KMS-11 (cell line): ENCODE data around the gene CACNB4.

Source experiments
- H2AFZ ChIP-seq: fragments of 200-600 bp; sonication (generic); 2 replicates; pipeline ENCODE4 v1.6.1; 2016; ENCODE audit warnings: antibody characterized with exemption, mixed run types, low read depth
- H3K27ac ChIP-seq: fragments of 200-600 bp; sonication (generic); 2 replicates; pipeline ENCODE4 v1.6.1; 2016; ENCODE audit warnings: mild to moderate bottlenecking, mixed run types
- H3K27me3 ChIP-seq: fragments of 200-600 bp; sonication (generic); 2 replicates; pipeline ENCODE4 v1.6.1; 2017; ENCODE audit warnings: mild to moderate bottlenecking, low read depth, mixed run types, moderate library complexity; ENCODE audit not compliant: insufficient read depth
- H3K36me3 ChIP-seq: fragments of 200-600 bp; sonication (generic); 2 replicates; pipeline ENCODE4 v1.6.1; 2017; ENCODE audit warnings: mild to moderate bottlenecking, mixed run types; ENCODE audit not compliant: insufficient read depth
- H3K4me1 ChIP-seq: fragments of 200-600 bp; sonication (generic); 2 replicates; pipeline ENCODE4 v1.6.1; 2016; ENCODE audit warnings: mild to moderate bottlenecking, low read depth, mixed run types; ENCODE audit not compliant: poor library complexity, severe bottlenecking
- H3K4me2 ChIP-seq: fragments of 200-600 bp; sonication (generic); 2 replicates; pipeline ENCODE4 v1.7.0; 2016; ENCODE audit warnings: mild to moderate bottlenecking, mixed run types
- H3K4me3 ChIP-seq: fragments of 200-600 bp; sonication (generic); IDR thresholded peaks from 2 replicates; pipeline ENCODE4 v1.6.1; 2017; ENCODE audit warnings: low read depth, low read length, mixed read lengths; ENCODE audit not compliant: insufficient read depth
- H3K79me2 ChIP-seq: fragments of 200-600 bp; sonication (generic); 2 replicates; pipeline ENCODE4 v1.6.1; 2016; ENCODE audit warnings: low read depth, mixed run types; ENCODE audit not compliant: insufficient read depth
- H3K9ac ChIP-seq: fragments of 200-600 bp; sonication (generic); 2 replicates; pipeline ENCODE4 v1.6.1; 2016; ENCODE audit warnings: mild to moderate bottlenecking, mixed run types
- H4K20me1 ChIP-seq: fragments of 200-600 bp; sonication (generic); 2 replicates; pipeline ENCODE4 v1.6.1; 2016; ENCODE audit warnings: mild to moderate bottlenecking, mixed run types; ENCODE audit not compliant: insufficient read depth
- CTCF ChIP-seq: fragments of 200-600 bp; sonication (generic); conservative IDR thresholded peaks from 2 replicates; pipeline ENCODE4 v1.6.1; 2017; ENCODE audit warnings: low read depth, mild to moderate bottlenecking, antibody characterized with exemption, low read length, moderate library complexity, mixed read lengths

The CACNB4 gene

GRCh38 chr2:151872463-151872862 lies 226.4 kb downstream of the CACNB4 start:
- no peak for TF ChIP-seq CTCF
- Histone ChIP-seq H3K27me3 (no peaks in the 10 kb centered on the region), H3K9ac (no peak overlapping the region), H3K4me3 (no peak overlapping the region), H4K20me1 (no peaks in the 10 kb centered on the region), H2AFZ (no peak overlapping the region), H3K4me2 (no peak overlapping the region), H3K4me1 (no peaks in the 10 kb centered on the region), H3K27ac (no peak overlapping the region), H3K36me3 (no peaks in the 10 kb centered on the region), H3K79me2 (no peaks in the 10 kb centered on the region)

GRCh38 chr2:151869291-151869690 lies 229.6 kb downstream of the CACNB4 start:
- Histone ChIP-seq H4K20me1 (no peaks in the 10 kb centered on the region), H3K79me2 (no peaks in the 10 kb centered on the region), H3K4me1 (no peaks in the 10 kb centered on the region), H2AFZ (no peak overlapping the region), H3K4me3 (no peak overlapping the region), H3K27me3 (no peaks in the 10 kb centered on the region), H3K36me3 (no peaks in the 10 kb centered on the region), H3K27ac (no peak overlapping the region), H3K9ac (no peak overlapping the region), H3K4me2 (no peak overlapping the region)
- TF ChIP-seq CTCF, result no peak

GRCh38 chr2:151862700-151863099 lies 236.1 kb downstream of the CACNB4 start:
- H3K4me1 ChIP-seq, result no peaks in the 10 kb centered on the region
- H2AFZ ChIP-seq, result no peak overlapping the region
- H3K9ac ChIP-seq, result no peak overlapping the region
- H3K4me3 ChIP-seq, result no peak overlapping the region
- no peak for TF ChIP-seq CTCF
- no peaks in the 10 kb centered on the region for H4K20me1 ChIP-seq
- H3K4me2 ChIP-seq, result no peak overlapping the region
- no peaks in the 10 kb centered on the region for H3K27me3 ChIP-seq
- H3K27ac ChIP-seq, result no peak overlapping the region
- no peaks in the 10 kb centered on the region for H3K79me2 ChIP-seq
- no peaks in the 10 kb centered on the region for H3K36me3 ChIP-seq

- no peaks in the 10 kb centered on the region for H3K27me3 ChIP-seq
- TF ChIP-seq CTCF, result no peak
- H3K4me3 ChIP-seq, result no peak overlapping the region
- H3K4me1 ChIP-seq, result no peaks in the 10 kb centered on the region
- H3K4me2 ChIP-seq, result no peak overlapping the region
- no peak overlapping the region for H3K9ac ChIP-seq
- no peak overlapping the region for H3K27ac ChIP-seq
- H2AFZ ChIP-seq, result no peak overlapping the region
- H3K79me2 ChIP-seq, result no peaks in the 10 kb centered on the region
- no peaks in the 10 kb centered on the region for H3K36me3 ChIP-seq
- no peaks in the 10 kb centered on the region for H4K20me1 ChIP-seq
Measured at GRCh38 chr2:151861174-151861573, 237.7 kb downstream of the CACNB4 start.

GRCh38 chr2:151860613-151861146 lies 238.2 kb downstream of the CACNB4 start:
- H2AFZ ChIP-seq, result no peak overlapping the region
- no peaks in the 10 kb centered on the region for H3K36me3 ChIP-seq
- H4K20me1 ChIP-seq, result no peaks in the 10 kb centered on the region
- no peak overlapping the region for H3K9ac ChIP-seq
- H3K4me3 ChIP-seq, result no peak overlapping the region
- no peaks in the 10 kb centered on the region for H3K27me3 ChIP-seq
- H3K4me2 ChIP-seq, result no peak overlapping the region
- H3K79me2 ChIP-seq, result no peaks in the 10 kb centered on the region
- H3K27ac ChIP-seq, result no peak overlapping the region
- TF ChIP-seq CTCF, result no peak
- no peaks in the 10 kb centered on the region for H3K4me1 ChIP-seq
